Esophagus muscularis mucosa (tissue), 4 donors: ENCODE measurements around the gene TSHZ3. TPM values are rescaled to one million over a fixed set of nuclear protein-coding genes. Genes with fewer than 3 reads are reported as not detected.

ENCODE experiments used
- DNase-seq: peaks from one replicate; pipeline ENCODE4 v3.0.0-alpha.2; 2017; ENCODE audit errors: extremely low spot score
- H3K27ac ChIP-seq, 4 donors: fragments of 200-600 bp; sonication (generic); replicated peaks in 1 of 4; 1 replicate in 3 of 4; 2 replicates in 1 of 4; pipeline ENCODE4 v1.5.1; 2016 to 2019; ENCODE audit warnings: mild to moderate bottlenecking in 1 of 4
- H3K27me3 ChIP-seq, 4 donors: fragments of 200-600 bp; sonication (generic); one replicate each; pipeline versions ENCODE4 v1.5.1 to v1.6.0; 2016 to 2019
- H3K36me3 ChIP-seq, 4 donors: fragments of 200-600 bp; sonication (generic); one replicate each; pipeline ENCODE4 v1.5.1; 2016 to 2019
- H3K4me1 ChIP-seq, 4 donors: fragments of 200-600 bp; sonication (generic); one replicate each; pipeline ENCODE4 v1.5.1; 2016 to 2019
- H3K4me3 ChIP-seq, 4 donors: fragments of 200-600 bp; sonication (generic); 1 replicate in 2 of 4; 2 replicates in 2 of 4; pipeline ENCODE4 v1.5.1; 2016 to 2019; ENCODE audit warnings: mild to moderate bottlenecking in 4 of 4, moderate library complexity in 1 of 4
- H3K9me3 ChIP-seq, 4 donors: fragments of 200-600 bp; sonication (generic); 1 replicate in 3 of 4; 2 replicates in 1 of 4; pipeline ENCODE4 v1.5.1; 2016 to 2019
- EP300 ChIP-seq: sonication (generic); formaldehyde crosslinking; IDR thresholded peaks from one replicate; pipeline ENCODE4 v1.6.1; 2017; ENCODE audit warnings: antibody characterized with exemption
- POLR2A ChIP-seq: fragments of 450-650 bp; IDR thresholded peaks from one replicate; pipeline ENCODE4 v1.6.1; 2017; ENCODE audit warnings: antibody characterized with exemption, moderate library complexity, mild to moderate bottlenecking, low read depth
- POLR2AphosphoS5 ChIP-seq, 2 donors: sonication (generic); formaldehyde crosslinking; IDR thresholded peaks; one replicate each; pipeline ENCODE4 v1.6.1; 2017; ENCODE audit warnings: antibody characterized with exemption in 2 of 2
- WGBS: methylation state at CpG from one replicate; pipeline ENCODE4 v1.1.5; 2018; 5-methylcytosine and 5-hydroxymethylcytosine counted together
- intact Hi-C: fragments of 100-400 bp; cut with DNase I; formaldehyde crosslinking; loops from one replicate; pipeline ENCODE4 v1.15.1; 2023
- total RNA-seq, 4 donors: library from RNA; depleted of rRNA; stranded (reverse); fragments of >200 nt; gene quantifications; one replicate each; pipeline versions ENCODE4 v1.1.0 to v1.2.1, GENCODE V29; 2016
- TF ChIP-seq, protein P1 (sequence below), 3 experiments: fragments of 200-600 bp in 2 of 3; fragments of 450-650 bp in 1 of 3; sonication (generic) in 2 of 3; IDR thresholded peaks; one replicate each; pipeline ENCODE4 v1.5.1; 2017 to 2019; ENCODE audit warnings: antibody characterized with exemption in 3 of 3, mild to moderate bottlenecking in 2 of 3, moderate library complexity in 1 of 3

Gene TSHZ3
- total RNA-seq, 4 donors from 2014 or later, result 17.1 to 45.5 (median 24.6) TPM

- WGBS, result 89% methylated on average over 14 of the region's 15 CpGs
- DNase-seq, result peak; percentile 77
Observed at GRCh38 chr19:31258211-31259052, 90.8 kb downstream of the TSHZ3 start.

GRCh38 chr19:31257426-31258130 lies 91.7 kb downstream of the TSHZ3 start:
- intact Hi-C loops, result no loop called here
- no peak for TF ChIP-seq POLR2A
- TF ChIP-seq EP300, result no peak
- TF ChIP-seq, protein P1, sequence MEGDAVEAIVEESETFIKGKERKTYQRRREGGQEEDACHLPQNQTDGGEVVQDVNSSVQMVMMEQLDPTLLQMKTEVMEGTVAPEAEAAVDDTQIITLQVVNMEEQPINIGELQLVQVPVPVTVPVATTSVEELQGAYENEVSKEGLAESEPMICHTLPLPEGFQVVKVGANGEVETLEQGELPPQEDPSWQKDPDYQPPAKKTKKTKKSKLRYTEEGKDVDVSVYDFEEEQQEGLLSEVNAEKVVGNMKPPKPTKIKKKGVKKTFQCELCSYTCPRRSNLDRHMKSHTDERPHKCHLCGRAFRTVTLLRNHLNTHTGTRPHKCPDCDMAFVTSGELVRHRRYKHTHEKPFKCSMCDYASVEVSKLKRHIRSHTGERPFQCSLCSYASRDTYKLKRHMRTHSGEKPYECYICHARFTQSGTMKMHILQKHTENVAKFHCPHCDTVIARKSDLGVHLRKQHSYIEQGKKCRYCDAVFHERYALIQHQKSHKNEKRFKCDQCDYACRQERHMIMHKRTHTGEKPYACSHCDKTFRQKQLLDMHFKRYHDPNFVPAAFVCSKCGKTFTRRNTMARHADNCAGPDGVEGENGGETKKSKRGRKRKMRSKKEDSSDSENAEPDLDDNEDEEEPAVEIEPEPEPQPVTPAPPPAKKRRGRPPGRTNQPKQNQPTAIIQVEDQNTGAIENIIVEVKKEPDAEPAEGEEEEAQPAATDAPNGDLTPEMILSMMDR (IDR thresholded peaks at IDR 0.05), result no peak
- no peak for TF ChIP-seq POLR2AphosphoS5 (IDR thresholded peaks at IDR 0.05)
- Histone ChIP-seq H3K27ac (no peak overlapping the region), H3K4me3 (no peak overlapping the region), H3K36me3 (no peaks in the 10 kb centered on the region), H3K9me3 (no peaks in the 10 kb centered on the region), H3K27me3 (no peaks in the 10 kb centered on the region), H3K4me1 (peaks cover 5 to 38% (median 37%) of the 10 kb centered on the region in 4 donors)
- 89% methylated on average over 11 of the region's 11 CpGs for WGBS
- DNase-seq, result peak; percentile 82

More at GRCh38 chr19:31258211-31259052, 90.8 kb downstream of the TSHZ3 start:
- Histone ChIP-seq H3K4me1 (peaks cover 5 to 46% (median 46%) of the 10 kb centered on the region in 4 donors), H3K4me3 (no peak overlapping the region), H3K27ac (no peak overlapping the region), H3K9me3 (no peaks in the 10 kb centered on the region), H3K36me3 (no peaks in the 10 kb centered on the region), H3K27me3 (no peaks in the 10 kb centered on the region)
- intact Hi-C loops, result no loop called here
- TF ChIP-seq EP300 (no peak), POLR2AphosphoS5 (IDR thresholded peaks at IDR 0.05) (no peak), POLR2A (no peak)
- TF ChIP-seq, protein P1 (IDR thresholded peaks at IDR 0.05), result no peak

DNA sequence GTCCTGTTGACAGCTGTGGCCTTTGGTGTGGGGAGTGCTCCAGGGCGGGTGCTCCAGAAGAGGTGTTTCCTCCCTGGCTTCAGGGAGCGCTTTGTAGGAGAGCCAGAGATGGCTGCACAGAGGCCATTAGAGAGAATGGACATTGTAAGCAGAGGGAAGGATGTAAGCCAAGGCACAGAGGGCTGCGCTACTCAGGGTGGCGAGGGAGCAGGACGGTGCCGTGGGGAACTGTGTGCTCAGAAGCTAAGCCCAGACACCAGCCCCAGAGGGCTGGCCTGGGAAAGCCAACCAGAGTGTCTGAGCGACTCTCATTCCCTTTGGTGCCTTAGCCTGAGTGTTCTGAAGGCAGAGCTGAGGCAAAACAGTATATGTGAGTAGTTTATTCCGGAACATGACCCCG lies 92.2 kb downstream of the TSHZ3 start:
- intact Hi-C loops, result no loop called here
- Histone ChIP-seq H3K9me3 (no peaks in the 10 kb centered on the region), H3K4me1 (peaks cover 5 to 32% (median 32%) of the 10 kb centered on the region in 4 donors), H3K36me3 (no peaks in the 10 kb centered on the region), H3K4me3 (no peak overlapping the region), H3K27me3 (no peaks in the 10 kb centered on the region), H3K27ac (no peak overlapping the region)
- 85% methylated on average over 8 of the region's 9 CpGs for WGBS
- no peak for TF ChIP-seq POLR2A
- TF ChIP-seq EP300, result no peak
- TF ChIP-seq, protein P1 (IDR thresholded peaks at IDR 0.05), result no peak
- peak; percentile 21 for DNase-seq

DNA sequence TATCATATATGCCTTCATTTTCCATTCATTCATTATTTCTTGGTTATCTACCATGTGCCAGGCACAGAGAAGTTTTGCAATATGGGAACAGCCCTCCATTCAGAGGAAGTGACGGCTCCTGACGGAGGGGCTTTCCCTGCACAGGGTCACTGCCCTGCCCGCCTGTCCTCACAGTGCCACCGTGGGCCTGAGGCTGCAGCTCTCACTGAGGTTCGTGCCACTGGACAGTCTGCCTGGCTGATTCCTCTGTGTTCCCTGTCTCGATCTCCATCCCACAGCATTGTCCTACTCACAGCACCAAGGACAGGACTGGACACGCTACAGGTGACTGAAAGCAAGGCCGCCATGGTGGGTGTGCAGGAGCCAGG lies 92.7 kb downstream of the TSHZ3 start:
- Histone ChIP-seq H3K4me3 (no peak overlapping the region), H3K4me1 (peaks cover 5 to 28% (median 27%) of the 10 kb centered on the region in 4 donors), H3K36me3 (no peaks in the 10 kb centered on the region), H3K9me3 (no peaks in the 10 kb centered on the region), H3K27me3 (no peaks in the 10 kb centered on the region), H3K27ac (no peak overlapping the region)
- peak; percentile 90 for DNase-seq
- TF ChIP-seq, protein P1 (IDR thresholded peaks at IDR 0.05), result no peak
- no peak for TF ChIP-seq EP300
- no peak for TF ChIP-seq POLR2AphosphoS5 (IDR thresholded peaks at IDR 0.05)
- no peak for TF ChIP-seq POLR2A
- 97% methylated on average over 8 of the region's 8 CpGs for WGBS
- intact Hi-C loops, result no loop called here
